NCI-H345 (cell line): ENCODE data around the gene CFAP61.
A peak's percentile ranks its signal among the peaks of the same experiment; 100 is the strongest.
"Not testable (repeated sequence)": the region's sequence is repeated elsewhere in the genome, so short reads cannot be mapped to it uniquely, and the experiment has no call there.

Source experiments
- DNase-seq: peaks from one replicate; lab custom pipeline; 2025; lab: John Stamatoyannopoulos, UW

The CFAP61 gene, protein sequence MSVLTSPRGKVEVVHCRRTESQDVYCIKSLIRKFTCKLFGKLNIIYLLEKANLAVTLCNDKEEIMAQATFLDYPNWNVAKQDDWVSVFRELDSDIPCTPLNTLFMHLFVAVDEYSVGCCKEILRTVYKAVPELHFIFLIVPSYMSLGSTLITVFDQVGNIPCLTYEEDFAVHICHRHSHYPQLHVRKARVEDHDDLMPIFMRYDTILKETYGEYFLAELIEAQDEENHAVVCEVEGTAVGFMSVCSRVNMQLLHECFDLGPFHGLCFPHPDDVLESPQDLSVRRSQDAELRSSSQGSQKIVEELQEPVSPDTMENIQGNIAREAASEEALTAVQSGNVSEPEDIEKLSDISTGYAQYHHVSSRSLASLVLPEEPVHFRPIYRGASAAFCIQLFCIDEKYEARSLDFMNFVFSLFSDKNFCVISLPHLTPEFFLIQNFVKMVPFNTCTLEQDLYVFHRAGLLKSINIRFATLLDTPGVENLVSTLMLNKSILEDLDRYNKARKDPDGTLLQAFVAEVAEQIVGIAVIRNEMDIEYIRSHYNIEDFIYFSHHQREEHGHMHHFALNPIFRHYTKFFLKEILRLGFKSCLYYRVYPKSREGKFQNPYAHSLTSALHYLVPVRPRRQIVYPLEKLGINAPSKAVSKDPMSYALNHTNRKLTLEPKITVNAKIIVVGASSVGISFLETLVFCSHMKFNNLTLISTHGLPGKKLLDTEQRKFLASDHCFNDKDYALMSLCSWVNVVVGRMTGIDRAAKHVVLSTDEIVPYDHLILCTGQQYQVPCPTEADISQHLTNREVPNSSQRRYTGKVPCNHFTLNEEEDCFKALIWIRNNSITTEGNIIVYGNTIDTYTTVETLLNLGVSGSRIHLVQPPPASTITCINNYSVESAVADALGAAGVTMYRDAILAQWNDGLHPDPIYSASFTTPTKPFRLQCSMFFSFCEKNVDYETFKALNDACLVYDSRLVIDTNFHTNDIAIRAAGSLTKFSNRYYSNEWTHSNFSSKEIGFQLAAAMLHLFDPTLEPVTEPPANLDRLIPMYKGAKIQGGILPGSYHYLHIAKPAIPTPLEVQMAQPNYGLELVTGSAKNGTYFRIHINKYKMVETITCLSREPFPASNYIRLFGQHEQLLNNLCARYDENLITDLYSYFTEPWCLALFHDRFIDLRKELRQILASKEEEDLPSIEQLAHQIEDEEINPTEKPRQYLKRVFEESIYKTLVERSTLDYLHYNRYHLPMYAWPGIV

DNA sequence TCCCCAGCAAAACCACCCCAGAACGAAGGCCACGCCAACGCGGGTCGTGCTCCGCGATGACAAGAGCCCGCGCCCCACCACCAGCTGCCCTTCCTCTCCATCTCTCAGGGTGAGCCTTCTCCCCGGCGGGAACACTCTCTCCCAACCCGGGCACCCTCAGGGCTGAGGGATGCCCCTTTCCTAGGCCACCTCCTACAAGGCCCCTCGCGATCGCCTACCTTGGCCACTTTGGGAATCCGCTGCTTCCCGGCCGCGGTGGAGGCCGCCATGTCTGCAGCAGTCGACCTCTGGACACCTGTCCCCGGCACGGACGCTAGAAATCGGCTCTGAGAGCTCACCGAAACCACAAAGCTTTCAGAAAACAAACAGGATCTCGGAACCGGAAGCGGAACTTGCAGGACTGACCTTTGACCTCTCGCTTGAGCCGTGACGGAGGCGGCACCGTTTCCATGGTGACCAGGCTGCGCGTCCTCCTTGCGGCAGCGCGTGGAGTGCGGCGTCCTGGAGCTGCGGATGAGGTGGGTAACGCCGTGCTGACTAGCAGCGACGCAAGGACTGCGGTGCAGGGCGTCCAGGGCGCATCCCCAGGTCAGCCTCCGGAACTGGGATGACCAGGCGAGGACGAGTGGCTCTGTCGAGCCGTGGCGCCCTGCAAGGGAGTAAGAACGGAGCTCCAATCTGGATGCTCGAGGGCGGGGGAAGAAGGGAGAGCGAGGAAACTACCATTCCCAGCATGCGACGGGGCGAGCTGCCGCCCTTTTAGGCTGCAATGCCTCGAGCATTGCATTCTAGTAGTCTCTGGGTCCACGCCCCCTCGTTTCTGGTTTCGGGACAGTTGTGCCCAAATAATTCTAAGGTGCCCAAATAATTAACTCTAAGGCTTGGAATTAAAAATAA lies at the start of gene CFAP61, which contains the start of gene CRNKL1:
Gene CFAP61, plus strand, starts transcription at position 459 of the 897 bp plus-strand sequence. CDS start 4,122 bp downstream, outside the sequence.
Gene CRNKL1, minus strand, starts transcription at position 393 of the 897 bp plus-strand sequence. Its CDS starts 124 bp downstream, at position 269.
- peak; percentile 99 for DNase-seq

DNA sequence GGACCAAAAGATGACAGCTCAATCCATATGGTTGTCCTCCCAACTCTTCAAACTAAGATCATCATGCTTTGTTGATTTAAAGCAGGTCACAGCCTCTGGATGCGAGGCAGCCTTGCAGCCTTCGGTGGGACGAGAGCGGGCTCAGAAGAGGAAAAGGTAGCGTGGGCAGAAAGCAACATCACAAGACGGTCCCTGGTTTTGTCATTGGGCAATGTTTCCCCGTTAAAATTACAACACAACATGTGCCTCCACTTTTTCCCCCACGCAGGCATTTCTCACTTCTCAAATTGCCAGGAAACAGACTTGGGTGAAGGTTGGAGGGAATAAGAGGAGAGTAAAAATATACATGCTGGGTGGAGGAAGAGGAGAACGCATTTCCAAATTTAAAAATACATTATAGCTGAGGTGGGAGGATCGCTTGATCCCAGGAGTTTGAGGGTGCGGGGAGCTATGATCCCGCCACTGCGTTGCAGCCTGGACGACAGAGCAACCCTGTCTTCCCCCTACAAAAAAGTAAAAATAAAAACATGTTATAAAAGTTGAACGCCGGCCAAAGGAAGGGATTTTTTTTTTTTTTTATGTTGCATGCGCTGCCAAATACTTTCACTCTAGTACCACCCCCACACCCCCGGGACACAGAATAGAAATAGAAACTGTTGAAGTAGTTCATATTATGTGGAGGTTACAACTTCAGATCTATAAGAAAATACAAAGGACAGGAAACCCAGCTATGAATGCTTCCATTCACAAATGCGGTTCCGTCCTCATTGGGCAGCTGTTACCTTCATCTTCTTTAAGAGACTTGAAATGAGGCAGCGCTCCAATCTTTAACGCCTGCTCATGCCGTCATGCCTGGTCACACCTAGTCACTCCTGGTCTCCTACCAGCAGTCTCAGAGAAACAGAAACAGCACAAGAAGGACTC lies 49.0 kb upstream of the CFAP61 start:
- DNase-seq, result no peak

DNA sequence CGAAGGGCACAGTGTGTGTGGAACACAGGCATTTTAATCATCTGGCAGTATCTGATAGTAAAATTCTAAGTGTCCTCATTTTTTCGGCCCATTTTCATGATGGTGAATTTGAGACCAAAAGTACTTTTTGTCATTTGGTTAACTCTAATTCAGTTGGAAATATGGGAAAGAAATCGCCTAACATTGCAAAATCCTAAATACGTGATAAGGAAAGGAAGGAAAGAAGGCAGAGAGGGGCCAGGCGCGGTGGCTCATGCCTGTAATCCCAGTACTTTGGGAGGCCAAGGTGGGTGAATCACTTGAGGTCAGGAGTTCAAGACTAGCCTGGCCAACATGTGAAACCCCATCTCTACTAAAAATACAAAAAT lies 48.4 kb upstream of the CFAP61 start:
- not testable (repeated sequence) for DNase-seq

DNA sequence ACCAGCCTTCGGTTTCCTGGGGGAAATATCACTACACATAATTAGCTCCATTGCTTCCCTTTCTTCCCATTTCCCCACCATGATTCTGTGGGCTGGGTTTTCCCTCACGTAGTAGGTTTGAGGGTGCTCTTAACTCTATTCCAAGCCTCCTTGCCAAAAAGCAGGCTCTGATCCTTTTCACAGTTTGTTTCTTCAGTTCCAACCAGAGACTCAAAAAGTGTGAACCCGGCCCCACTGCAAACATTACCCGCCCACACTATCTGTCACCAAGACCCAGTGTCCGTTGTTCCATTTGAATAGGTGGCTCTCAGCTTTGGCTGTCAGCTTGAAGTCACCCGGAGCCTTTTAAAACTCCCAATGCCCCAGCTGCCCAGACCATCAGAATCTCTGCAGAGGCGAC lies 47.0 kb upstream of the CFAP61 start:
- no peak for DNase-seq

DNA sequence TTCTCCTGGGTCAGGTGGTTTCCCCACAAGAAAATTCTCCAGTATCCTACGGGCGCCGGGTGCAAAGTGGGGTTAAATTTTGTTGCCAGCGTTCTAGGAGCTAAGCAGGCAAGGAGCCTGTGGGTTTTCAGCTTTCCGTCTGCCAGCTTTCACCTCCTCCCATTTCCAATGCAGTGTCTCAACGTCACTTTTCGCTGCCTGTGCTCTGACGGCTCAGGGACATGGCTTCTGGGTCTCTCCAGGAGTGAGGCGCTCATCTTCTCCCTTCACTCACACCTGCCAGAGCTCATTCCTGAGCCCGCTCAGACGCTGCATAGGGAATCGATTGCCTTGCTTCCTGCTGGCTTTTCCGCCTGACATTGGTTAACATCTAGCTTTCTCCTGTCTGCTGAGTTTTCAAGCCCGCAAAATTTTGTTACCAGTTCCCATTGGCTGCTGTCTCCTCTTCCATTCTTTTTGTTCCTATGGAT lies 42.5 kb upstream of the CFAP61 start:
- no peak for DNase-seq

DNA sequence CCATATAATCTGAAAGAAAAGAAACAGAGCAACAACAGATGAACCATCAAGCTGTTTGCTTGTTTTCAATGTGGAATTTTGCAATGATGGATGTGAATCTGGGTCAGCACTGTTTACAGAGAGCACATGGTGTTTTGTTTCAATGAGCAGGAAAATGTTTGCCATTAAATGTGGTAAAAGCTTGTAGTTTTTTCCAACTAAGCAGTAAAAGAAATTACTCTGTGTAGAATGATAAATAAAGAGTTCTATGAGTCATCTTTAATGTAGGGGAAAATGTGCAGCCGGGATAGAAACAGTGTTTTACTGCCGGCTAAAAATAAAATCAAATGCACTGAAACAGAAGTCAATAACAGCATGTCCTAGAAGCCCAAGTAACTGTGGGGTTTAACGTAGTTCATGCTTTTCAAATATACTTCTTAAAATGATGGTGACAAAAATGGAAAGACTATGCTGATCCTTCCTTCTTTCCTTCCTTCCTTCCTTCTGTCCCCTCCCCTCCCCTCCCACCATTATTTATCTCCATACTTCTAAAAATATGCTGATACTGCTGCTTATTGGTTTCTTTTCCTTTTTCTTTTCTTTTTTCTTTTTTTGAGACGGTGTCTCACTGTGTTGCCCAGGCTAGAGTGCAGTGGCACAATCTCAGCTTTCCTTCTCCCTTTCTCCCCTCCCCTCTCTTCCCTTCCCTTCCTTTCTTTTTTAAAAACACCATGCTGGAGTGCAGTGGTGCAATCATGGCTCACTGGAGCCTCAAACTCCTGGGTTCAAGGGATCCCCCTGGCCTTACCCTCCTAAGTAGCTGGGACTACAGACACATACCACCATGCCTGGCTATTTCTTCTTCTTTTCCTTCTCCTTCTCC lies 41.5 kb upstream of the CFAP61 start:
- DNase-seq, result peak; percentile 44

DNA sequence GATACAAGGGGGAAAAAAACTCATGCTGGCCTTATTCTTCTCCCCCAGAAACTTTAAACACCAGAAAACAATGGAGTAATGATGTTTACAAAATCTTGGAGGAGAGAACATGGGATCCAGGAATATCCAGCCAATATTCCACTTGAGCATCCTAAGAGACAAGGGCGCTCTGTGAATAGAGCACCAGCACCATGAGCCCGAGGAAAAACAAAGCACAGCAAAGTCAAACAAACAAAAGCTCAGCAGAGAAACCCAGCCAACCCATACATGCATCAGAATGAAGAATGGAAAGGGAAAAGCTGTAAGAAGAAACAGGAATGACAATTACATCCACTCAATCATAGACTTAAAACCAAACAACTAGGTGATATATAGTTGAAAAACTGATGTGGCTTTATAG lies 39.8 kb upstream of the CFAP61 start:
- DNase-seq, result peak; percentile 47

DNA sequence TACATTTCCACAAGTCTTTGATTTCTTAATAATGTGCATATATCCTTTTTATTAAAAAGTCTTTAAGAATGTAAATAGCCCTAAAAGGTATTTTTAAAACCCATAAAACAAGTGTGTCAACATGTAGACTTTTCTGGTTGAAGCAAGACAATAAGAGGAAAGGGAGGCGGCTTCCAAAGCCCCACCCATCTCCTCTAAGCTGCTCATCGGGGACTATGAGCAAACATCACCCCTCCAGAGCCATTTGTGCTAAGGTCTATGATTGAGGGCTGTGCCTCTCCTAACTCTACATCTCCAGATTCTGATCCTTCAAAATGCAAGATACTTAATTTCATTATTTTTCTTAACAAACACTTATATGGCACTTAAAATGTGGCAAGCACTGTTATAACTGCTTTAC lies 37.7 kb upstream of the CFAP61 start:
- DNase-seq, result peak; percentile 11

DNA sequence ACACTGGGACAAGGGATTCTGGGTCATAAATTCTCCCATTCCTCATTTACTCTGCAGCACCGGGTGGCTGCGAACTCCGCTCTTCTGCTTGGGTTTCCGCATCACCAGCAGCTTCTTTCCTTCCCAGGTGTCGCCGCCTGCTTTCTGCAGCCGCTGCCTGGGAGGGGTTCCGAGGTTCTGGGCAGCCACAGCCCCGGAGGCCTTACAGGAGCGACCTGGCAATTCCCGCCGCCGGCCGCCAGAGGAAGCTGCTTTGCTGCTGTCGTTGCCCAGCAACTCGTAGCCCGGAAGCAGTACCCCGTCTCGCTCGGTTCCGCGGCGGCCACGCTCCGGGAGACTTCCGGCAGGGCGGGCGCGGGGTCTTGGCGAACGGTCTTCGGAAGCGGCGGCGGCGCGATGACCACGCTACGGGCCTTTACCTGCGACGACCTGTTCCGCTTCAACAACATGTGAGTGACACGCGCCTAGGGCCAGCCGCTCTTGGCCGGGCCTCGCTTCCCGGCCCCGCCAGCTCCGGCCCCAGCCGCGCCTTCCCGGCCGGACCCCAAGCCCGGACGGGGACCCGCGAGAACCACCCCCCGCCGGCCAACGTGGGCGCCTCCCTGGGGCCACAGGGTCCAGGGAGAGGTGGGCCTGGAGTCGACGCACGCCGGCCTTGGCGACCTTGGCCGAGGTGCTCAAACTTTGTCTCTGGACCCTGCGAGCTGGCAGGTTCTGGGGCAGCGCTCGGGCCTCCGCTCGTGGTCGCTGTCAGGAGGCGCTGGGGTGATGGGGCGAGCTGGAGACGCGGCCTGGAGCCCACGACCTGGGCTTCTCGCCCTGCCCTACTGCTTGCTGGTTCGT lies 35.1 kb upstream of the CFAP61 start, which contains the start of gene NAA20:
Gene NAA20, plus strand, starts transcription at position 362 of the 843 bp plus-strand sequence. Its CDS starts 35 bp downstream, at position 397.
- peak; percentile 96 for DNase-seq

DNA sequence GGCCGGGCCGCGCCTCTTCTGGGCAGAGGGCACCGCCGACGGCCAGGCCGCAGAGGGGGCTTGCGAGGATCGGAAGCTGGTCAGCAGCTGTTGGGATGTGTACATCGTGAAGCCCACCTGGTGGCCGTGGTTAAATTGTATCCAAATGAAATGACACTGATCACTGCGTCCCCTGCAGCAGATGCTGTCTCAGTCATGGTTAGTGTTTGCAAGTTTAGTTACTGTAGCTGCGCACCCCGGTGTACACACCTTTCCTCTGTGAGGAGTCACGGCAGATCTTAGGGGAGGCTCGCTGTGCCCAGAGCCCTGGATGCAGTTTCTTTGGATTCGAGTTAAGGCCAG lies 34.5 kb upstream of the CFAP61 start:
- no peak for DNase-seq

DNA sequence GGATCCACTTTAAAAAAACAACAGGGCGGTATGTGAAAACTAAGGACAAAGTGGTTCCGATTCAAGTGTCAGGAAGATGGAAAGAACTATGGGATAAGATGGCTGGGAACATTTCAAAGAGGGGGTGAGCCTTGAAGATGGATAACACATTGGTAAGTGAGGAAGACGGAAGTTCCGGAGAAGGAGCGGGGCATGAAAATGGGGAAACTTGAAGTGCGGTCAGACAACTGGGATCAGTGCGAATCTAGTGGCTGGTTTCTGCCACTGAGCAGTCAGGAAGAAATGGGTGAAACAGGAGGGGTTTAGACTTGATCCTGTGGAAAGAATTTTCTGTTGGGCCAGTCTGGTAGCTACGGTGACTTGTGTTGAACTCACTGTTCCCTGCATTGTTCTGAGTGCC lies 34.0 kb upstream of the CFAP61 start:
- no peak for DNase-seq

DNA sequence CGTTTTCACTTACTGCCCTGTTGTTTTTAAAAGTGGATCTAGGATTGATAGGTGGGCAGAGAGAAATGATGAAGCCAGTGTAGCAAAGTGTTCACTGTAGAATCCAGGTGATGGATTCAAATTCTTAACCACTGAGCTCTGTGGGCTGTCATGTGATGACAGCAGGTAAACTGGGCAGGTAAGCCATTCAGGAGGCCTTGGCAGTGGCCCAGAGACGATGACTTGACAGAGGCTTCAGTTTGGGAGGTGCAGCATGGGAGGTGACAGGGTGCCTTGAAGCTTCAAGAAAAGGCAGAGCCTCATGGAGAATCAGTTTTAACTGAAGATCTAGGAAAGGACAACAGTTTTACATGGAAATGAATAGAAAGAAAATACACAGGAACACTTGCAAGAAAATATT lies 33.2 kb upstream of the CFAP61 start:
- DNase-seq, result no peak

DNA sequence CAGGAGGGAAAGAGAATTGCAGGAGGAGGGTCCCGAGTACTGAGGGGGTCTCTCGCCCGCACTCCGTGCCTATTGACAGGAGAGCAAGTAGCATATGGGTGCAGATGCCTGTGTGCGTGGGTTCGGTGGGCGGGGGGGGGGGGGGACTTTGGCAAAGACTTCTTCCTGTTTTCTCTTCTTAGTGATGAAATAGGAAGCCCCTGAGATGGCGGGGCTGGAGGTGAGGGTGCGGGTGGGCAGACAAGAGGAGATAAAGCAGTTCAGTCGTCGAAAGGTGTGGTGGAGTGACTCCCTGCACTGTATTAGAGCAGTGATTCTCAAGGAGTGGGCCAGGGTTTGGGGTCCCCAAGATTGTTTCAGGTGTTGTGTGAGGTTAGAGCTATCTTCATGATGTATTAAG lies 31.4 kb upstream of the CFAP61 start:
- no peak for DNase-seq

DNA sequence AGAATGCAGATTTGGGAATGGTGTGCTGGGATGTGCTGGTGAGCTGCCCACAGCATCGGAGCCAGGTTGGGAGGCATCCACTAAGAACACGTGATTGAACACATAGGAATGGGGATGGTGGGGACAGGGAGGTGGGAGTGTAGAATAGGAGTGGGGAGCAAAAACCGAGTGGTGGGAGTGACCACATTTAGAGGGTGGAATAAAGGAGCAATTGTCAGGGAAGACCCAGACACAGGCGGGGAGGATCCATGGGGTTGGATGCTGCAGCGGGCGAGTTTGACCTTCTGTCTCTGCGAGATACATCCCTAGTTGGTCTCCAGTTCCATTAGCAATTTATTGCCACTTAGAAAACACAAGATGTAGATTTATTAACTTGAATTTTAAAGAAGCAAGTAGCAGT lies 30.5 kb upstream of the CFAP61 start:
- DNase-seq, result no peak

DNA sequence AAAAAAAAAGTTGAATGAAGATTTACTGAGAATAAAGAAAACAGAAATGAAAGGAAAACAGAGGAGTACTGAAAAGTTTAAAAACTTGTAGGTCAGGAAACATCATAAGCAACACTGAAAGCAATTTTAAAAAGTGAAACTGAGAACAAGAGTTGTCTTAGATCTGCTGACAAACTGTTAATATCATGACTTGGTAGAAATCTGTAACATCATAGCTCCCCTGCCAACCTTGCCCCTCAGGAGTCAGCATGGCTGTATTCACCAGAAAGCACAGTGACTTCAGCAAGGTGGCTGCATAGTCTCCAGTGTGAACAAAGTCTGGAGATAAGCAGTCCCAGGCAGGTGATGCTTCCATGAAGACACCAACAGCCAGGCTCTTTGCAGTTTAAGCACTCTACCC lies 29.8 kb upstream of the CFAP61 start:
- no peak for DNase-seq

DNA sequence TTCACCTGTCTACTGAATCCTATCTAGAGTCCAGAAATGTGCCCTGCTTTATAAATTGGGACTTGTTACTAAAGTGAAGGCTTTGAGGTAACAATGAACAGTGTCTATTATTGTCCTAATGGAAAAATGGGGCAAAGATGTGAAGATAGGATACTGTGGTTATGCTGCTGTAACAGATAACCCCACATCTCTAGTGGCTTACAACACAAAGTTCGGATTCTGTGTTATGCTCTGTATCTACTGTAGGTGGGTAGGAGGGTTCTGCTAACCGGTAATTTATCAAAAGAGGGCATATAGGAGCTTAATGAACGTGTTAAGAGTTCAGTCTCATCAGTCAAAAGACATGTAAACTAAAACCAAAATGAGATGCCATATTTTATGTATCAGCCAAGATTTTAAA lies 28.9 kb upstream of the CFAP61 start:
- DNase-seq, result no peak

DNA sequence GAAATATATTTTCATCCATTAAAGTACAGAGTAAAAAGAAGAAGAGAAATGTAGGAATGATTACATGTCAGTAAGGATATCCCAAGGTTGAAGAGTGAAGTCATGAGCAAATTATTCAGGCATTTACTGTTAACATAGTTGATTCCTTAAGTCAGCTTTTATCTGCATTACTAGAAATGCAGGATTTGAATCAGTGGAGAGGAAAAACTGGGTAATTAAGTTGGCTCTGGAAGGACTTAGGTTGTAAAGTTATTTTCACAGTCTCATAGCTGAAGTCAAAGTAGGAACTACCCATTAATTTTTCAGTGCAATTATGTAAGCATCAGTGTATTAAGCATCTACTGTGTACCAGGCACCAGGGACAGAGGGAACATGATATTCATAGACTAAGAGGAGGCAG lies 27.4 kb upstream of the CFAP61 start:
- no peak for DNase-seq

DNA sequence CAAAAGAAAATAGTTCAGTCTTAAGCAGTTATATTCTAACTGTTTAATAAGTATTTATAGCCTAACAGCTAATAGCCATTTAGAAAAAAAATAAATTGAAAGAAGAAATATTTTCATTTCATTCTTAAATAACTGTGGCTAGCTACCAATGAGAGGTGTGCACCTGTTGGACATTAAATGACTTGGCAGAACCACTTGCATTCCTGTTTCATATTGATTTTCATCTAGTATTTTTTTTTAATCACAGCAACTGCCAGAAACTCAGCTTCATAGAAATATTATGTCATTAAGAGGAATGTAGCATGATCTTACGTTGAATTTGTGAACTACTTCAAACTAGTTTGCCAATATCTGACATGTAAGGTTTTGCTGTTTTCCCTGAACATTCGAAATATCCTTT lies 25.0 kb upstream of the CFAP61 start:
- no peak for DNase-seq
